Gastroesophageal sphincter (tissue), 3 donors: ENCODE data around the gene PLEKHO2.

Source experiments
- CTCF ChIP-seq, 4 experiments: fragments of 200-600 bp in 2 of 4; fragments of 450-650 bp in 2 of 4; sonication (generic) in 1 of 4; IDR thresholded peaks; one replicate each; pipeline ENCODE4 v1.5.1; 2017 to 2019; ENCODE audit warnings: antibody characterized with exemption in 4 of 4, mild to moderate bottlenecking in 2 of 4, moderate library complexity in 2 of 4
- EP300 ChIP-seq: sonication (generic); formaldehyde crosslinking; IDR thresholded peaks from one replicate; pipeline ENCODE4 v1.6.1; 2017; ENCODE audit warnings: antibody characterized with exemption, mild to moderate bottlenecking
- POLR2A ChIP-seq, 2 donors: fragments of 450-650 bp; IDR thresholded peaks; one replicate each; pipeline ENCODE4 v1.6.1; 2017; ENCODE audit warnings: antibody characterized with exemption in 2 of 2, mild to moderate bottlenecking in 2 of 2, moderate library complexity in 1 of 2
- POLR2AphosphoS5 ChIP-seq: sonication (generic); formaldehyde crosslinking; IDR thresholded peaks from one replicate; pipeline ENCODE4 v1.6.1; 2017; ENCODE audit warnings: antibody characterized with exemption

- TF ChIP-seq CTCF (IDR thresholded peaks at IDR 0.05): no peak
- no peak for TF ChIP-seq POLR2A (IDR thresholded peaks at IDR 0.05)
- TF ChIP-seq POLR2AphosphoS5: no peak
- TF ChIP-seq EP300: no peak
Observed at GRCh38 chr15:64800476-64800875, 41.2 kb upstream of the PLEKHO2 start.
